Measurements from ENCODE around the gene HPN.
A peak's percentile ranks its signal among the peaks of the same experiment; 100 is the strongest.

The HPN gene

DNA sequence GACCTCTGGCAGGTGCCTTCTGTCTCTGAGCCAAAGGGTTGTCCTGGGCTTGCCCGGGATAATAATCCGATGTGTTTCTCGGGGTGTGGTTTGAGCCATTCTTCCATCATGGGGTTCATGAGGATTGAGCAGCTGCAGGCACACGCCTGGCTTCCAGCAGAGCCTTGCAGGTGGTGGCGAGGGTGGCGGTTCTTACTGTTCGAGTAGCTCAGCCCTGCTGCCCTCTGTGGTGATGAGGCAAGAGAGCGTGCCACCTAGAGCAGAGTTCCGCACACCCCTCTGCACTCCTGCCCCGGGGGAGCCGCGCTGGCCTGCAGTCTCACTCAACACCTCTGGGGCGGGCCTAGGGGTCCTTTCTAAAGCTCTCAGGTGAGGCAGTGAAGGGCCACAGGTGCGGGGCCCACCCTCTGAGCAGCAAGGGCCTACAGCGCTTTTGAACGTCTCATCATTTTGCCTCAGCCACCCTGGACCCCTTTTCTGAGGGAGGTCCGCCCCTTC is 7.5 kb upstream of the HPN start:
- Histone ChIP-seq H3K4me3 (ENCODE audit: control insufficient read depth in 1 of 7, extremely low read depth in 1 of 7, insufficient read depth in 4 of 7, low read depth in 2 of 7, low read length in 6 of 7) (no peak overlapping the region), H3K27ac (ENCODE audit: insufficient read depth in 1 of 2, low read depth in 1 of 2, low read length in 2 of 2, poor library complexity in 1 of 2, severe bottlenecking in 2 of 2) (no peak overlapping the region), H3K9me3 (ENCODE audit: control extremely low read depth in 1 of 5, control insufficient read depth in 4 of 5, insufficient read depth in 2 of 5, low read depth in 1 of 5, low read length in 4 of 5) (no peaks in the 10 kb centered on the region), H3K36me3 (ENCODE audit: control insufficient read depth in 4 of 4, insufficient read depth in 4 of 4, low read length in 3 of 4) (no peaks in the 10 kb centered on the region), H3K4me1 (ENCODE audit: control extremely low read depth in 1 of 4, control insufficient read depth in 4 of 4, insufficient read depth in 4 of 4, low read length in 3 of 4) (peaks cover 4 to 26% (median 19%) of the 10 kb centered on the region in 4 experiments), H3K27me3 (replicated peaks in 2 of 5; ENCODE audit: control insufficient read depth in 4 of 5, insufficient read depth in 5 of 5, low read length in 4 of 5) (peaks cover 0 to 41% (median 10%) of the 10 kb centered on the region in 5 experiments)
- DNase-seq: no peak
- CTCF ChIA-PET: interaction anchor here (1.2 kb wide), 1 partner anchor 12 kb away, joined by 5 read pairs; no protein-coding TSS in a partner anchor
- POLR2A ChIA-PET: no interaction called here
- WGBS (ENCODE audit: insufficient coverage): 96% methylated on average over 14 of the region's 17 CpGs

DNA sequence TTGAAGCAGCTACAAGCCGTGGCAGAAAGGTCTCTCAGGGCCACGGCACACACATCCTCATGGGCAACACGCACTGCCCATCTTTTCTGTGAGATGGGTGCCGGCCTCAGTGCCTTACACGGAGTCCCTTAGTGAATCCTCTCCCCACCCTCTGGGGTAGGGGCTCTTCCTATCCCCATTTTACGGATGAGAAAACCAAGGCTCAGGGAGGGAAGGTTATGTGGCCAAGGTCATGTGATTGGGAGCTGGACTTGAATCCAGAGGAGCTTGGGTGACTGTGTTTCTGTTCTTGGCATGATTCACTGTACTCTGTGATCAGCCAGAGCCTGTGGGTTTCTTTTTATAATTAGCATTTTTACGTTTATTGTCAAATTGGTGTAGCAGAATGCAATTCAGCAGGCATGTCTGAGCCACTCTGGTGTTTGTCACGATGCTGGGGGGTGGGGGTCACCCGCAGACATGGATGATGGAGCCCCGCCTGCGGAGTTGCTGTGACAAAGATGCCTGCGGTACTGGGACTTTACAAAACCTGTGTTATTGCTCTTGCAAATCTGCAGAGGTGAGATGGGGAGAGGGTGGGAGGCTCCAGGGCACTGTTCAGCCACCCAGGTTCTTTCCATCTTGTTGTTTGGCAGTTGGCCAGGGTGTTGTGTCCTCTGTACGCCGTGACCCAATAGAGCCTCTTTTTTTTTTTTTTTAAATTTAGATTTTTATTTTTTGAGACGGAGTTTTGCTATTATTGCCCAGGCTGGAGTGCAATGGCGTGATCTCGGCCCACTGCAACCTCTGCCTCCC is 6.7 kb upstream of the HPN start:
- ChIA-PET POLR2A (no interaction called here), CTCF (interaction anchor here (1.2 kb wide), 1 partner anchor 12 kb away, joined by 5 read pairs; no protein-coding TSS in a partner anchor)
- peaks cover 4 to 31% (median 25%) of the 10 kb centered on the region in 4 experiments for H3K4me1 ChIP-seq (ENCODE audit: control extremely low read depth in 1 of 4, control insufficient read depth in 4 of 4, insufficient read depth in 4 of 4, low read length in 3 of 4)
- peak overlapping the region in 2 of 7 experiments; percentile 10 to 11 for H3K4me3 ChIP-seq (ENCODE audit: control insufficient read depth in 1 of 7, extremely low read depth in 1 of 7, insufficient read depth in 4 of 7, low read depth in 2 of 7, low read length in 6 of 7)
- peaks cover 0 to 34% (median 10%) of the 10 kb centered on the region in 5 experiments for H3K27me3 ChIP-seq (replicated peaks in 2 of 5; ENCODE audit: control insufficient read depth in 4 of 5, insufficient read depth in 5 of 5, low read length in 4 of 5)
- DNase-seq: no peak
- 98% methylated on average over 11 of the region's 17 CpGs for WGBS (ENCODE audit: insufficient coverage)
- H3K36me3 ChIP-seq (ENCODE audit: control insufficient read depth in 4 of 4, insufficient read depth in 4 of 4, low read length in 3 of 4): no peaks in the 10 kb centered on the region
- H3K27ac ChIP-seq (ENCODE audit: insufficient read depth in 1 of 2, low read depth in 1 of 2, low read length in 2 of 2, poor library complexity in 1 of 2, severe bottlenecking in 2 of 2): no peak overlapping the region
- H3K9me3 ChIP-seq (ENCODE audit: control extremely low read depth in 1 of 5, control insufficient read depth in 4 of 5, insufficient read depth in 2 of 5, low read depth in 1 of 5, low read length in 4 of 5): no peaks in the 10 kb centered on the region

DNA sequence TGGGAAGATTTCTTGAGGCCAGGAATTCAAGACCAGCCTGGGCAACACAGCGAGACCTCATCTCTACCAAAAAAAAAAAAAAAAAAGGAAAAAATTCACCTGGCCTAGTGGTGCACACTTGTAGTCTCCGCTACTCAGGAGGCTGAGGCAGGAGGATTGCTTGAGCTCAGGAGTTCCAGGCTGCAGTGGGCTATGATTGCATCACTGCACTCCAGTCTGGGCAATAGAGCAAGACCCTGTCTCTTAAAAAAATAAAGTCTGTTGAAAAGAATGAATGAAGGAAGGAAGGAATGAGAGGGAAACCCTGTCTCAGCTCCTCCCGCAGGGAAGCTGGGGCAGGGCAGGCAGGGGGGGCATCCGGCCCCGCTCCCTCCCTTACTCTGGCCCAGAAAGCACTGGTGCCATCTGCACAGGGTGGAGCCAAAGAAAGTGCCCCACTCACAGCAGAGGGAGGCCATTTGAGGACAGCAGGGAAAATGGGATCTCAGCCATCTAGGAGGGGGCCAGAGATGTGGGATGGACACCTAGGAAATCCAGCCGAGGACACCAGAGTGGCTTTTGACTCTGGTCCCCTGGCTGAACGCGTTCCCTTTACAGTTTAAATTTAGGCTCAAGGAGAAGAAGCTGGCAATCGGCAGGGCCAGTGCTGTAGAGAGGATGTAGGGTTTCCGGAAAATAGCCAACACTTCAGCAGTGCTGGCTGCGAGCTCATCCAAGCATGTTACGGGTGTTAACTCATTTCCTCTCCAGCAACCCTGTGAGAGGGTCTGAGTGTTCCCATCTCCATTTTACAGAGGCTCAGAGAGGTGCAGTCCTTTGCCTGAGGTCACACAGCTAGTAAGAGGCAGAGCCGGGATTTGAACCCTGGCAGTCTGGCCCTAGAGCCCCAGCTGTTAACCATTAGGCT is 3.6 kb upstream of the HPN start:
- CTCF ChIA-PET: interaction anchor here (0.7 to 2.3 kb wide), 9 partner anchors 8 to 70 kb away, joined by 3 to 9 read pairs (median 3); no protein-coding TSS in a partner anchor
- peak in 2 of 3 donors; percentile 82 to 89 for DNase-seq
- H3K27me3 ChIP-seq (replicated peaks in 2 of 5; ENCODE audit: control insufficient read depth in 4 of 5, insufficient read depth in 5 of 5, low read length in 4 of 5): peaks cover 0 to 6% (median 2%) of the 10 kb centered on the region in 5 experiments
- peaks cover 4 to 48% (median 45%) of the 10 kb centered on the region in 4 experiments for H3K4me1 ChIP-seq (ENCODE audit: control extremely low read depth in 1 of 4, control insufficient read depth in 4 of 4, insufficient read depth in 4 of 4, low read length in 3 of 4)
- 15% methylated on average over 11 of the region's 13 CpGs for WGBS (ENCODE audit: insufficient coverage)
- POLR2A ChIA-PET: interaction anchor here (0.6 to 0.7 kb wide), 2 partner anchors 12 to 65 kb away, joined by 3 read pairs; no protein-coding TSS in a partner anchor
- no peak overlapping the region for H3K27ac ChIP-seq (ENCODE audit: insufficient read depth in 1 of 2, low read depth in 1 of 2, low read length in 2 of 2, poor library complexity in 1 of 2, severe bottlenecking in 2 of 2)
- H3K9me3 ChIP-seq (ENCODE audit: control extremely low read depth in 1 of 5, control insufficient read depth in 4 of 5, insufficient read depth in 2 of 5, low read depth in 1 of 5, low read length in 4 of 5): no peaks in the 10 kb centered on the region
- H3K4me3 ChIP-seq (ENCODE audit: control insufficient read depth in 1 of 7, extremely low read depth in 1 of 7, insufficient read depth in 4 of 7, low read depth in 2 of 7, low read length in 6 of 7): no peak overlapping the region
- no peaks in the 10 kb centered on the region for H3K36me3 ChIP-seq (ENCODE audit: control insufficient read depth in 4 of 4, insufficient read depth in 4 of 4, low read length in 3 of 4)

DNA sequence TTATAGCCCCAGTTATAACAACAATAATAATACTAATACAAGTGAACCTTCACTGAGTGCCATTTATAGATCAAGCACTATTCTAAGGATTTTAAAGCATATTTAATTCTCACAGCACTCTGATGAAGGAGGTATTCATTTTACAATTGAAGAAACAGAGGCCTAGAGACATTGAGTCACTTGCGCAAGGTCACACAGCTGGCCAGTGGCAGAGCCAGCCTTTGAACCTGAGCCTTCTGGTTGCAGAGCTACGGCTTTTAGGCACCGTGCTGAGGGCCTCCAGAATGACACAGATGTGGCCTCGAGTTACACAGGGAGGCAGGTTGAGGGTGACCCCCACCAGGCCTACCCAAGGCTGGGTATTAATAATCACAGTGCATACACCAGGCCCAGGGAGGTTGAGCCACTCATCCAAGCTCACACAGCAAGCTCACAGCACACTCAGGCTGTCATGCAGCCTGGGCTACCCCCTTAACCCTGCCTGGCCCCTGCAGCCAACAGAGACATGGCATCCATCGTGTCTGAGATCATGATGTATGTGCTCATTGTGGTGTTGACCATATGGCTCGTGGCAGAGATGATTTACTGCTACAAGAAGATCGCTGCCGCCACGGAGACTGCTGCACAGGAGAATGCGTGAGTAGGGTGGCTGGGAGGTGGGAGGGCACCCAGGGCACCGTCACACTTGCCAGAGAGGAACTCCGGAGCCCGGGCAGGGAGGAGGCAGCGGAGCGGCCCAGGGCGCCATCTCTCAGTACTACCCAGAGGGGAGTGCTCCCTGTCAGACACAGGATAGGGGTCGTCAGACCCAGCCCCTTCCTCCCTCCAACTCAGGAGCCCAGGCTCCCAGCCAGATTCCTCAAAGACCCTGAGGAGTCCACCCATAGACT is 2.7 kb upstream of the HPN start:
- Histone ChIP-seq H3K27ac (ENCODE audit: insufficient read depth in 1 of 2, low read depth in 1 of 2, low read length in 2 of 2, poor library complexity in 1 of 2, severe bottlenecking in 2 of 2) (no peak overlapping the region), H3K4me1 (ENCODE audit: control extremely low read depth in 1 of 4, control insufficient read depth in 4 of 4, insufficient read depth in 4 of 4, low read length in 3 of 4) (peaks cover 4 to 49% (median 48%) of the 10 kb centered on the region in 4 experiments), H3K36me3 (ENCODE audit: control insufficient read depth in 4 of 4, insufficient read depth in 4 of 4, low read length in 3 of 4) (no peaks in the 10 kb centered on the region), H3K9me3 (ENCODE audit: control extremely low read depth in 1 of 5, control insufficient read depth in 4 of 5, insufficient read depth in 2 of 5, low read depth in 1 of 5, low read length in 4 of 5) (no peaks in the 10 kb centered on the region), H3K27me3 (replicated peaks in 2 of 5; ENCODE audit: control insufficient read depth in 4 of 5, insufficient read depth in 5 of 5, low read length in 4 of 5) (no peaks in the 10 kb centered on the region), H3K4me3 (ENCODE audit: control insufficient read depth in 1 of 7, extremely low read depth in 1 of 7, insufficient read depth in 4 of 7, low read depth in 2 of 7, low read length in 6 of 7) (peak overlapping the region in 3 of 7 experiments; percentile 34 to 74 (median 61))
- CTCF ChIA-PET: interaction anchor here (0.9 to 2.3 kb wide), 7 partner anchors 7 to 69 kb away, joined by 3 to 8 read pairs (median 3); no protein-coding TSS in a partner anchor
- DNase-seq: peak; percentile 70 to 94 (median 90)
- POLR2A ChIA-PET: interaction anchor here (0.6 to 0.9 kb wide), 2 partner anchors 13 to 27 kb away, joined by 3 read pairs; no protein-coding TSS in a partner anchor
- 35% methylated on average over 11 of the region's 17 CpGs for WGBS (ENCODE audit: insufficient coverage)

DNA sequence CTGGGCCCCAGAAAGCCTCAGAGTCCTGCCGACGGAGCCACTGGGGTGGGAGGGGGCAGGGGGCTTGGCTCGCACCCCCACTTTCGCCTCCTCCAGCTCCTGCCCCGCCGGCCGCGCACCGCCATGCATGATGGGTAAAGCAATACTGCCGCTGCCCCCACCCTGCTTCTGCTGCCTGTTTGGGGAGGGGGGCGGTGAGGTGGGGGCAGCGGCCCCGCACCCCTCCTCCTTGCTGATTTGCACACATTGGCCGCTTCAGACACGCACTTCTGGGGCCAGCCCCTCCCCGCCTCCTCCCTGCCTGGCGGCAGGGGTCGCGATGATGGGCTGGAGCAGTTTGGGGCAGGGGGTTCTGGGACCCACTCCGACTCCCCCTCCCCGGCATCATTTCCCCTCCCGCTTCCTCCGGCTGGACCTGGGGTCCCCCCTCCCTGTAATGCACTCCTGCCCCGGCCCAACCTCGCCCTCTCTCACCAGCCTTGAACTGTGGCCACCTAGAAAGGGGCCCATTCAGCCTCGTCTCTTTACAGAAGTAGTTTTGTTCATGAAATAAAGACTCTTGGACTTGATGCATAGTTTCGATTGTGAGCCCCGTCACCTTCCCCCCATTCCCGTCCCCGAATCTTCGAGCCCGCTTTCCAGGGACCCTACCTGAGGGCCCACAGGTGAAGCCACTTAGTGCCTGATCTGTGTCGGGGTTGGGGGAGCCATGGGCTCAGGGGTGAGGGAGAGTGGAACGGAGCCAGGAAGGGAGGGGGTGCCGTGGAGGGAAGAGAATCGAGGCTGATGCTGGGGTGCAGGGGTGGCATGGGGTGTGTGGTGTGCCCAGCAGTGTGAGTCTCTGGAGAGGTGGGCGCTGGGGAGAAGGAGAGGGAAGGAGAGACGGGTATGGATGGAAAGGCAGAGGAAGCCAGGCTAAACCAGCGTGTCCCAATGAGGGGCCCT is 1.4 kb upstream of the HPN start:
- 1% methylated on average over 28 of the region's 39 CpGs for WGBS (ENCODE audit: insufficient coverage)
- Histone ChIP-seq H3K27ac (ENCODE audit: insufficient read depth in 1 of 2, low read depth in 1 of 2, low read length in 2 of 2, poor library complexity in 1 of 2, severe bottlenecking in 2 of 2) (peak overlapping the region in 1 of 2 experiments; percentile 19), H3K4me1 (ENCODE audit: control extremely low read depth in 1 of 4, control insufficient read depth in 4 of 4, insufficient read depth in 4 of 4, low read length in 3 of 4) (peaks cover 4 to 59% (median 56%) of the 10 kb centered on the region in 4 experiments), H3K9me3 (ENCODE audit: control extremely low read depth in 1 of 5, control insufficient read depth in 4 of 5, insufficient read depth in 2 of 5, low read depth in 1 of 5, low read length in 4 of 5) (no peaks in the 10 kb centered on the region), H3K27me3 (replicated peaks in 2 of 5; ENCODE audit: control insufficient read depth in 4 of 5, insufficient read depth in 5 of 5, low read length in 4 of 5) (no peaks in the 10 kb centered on the region), H3K4me3 (ENCODE audit: control insufficient read depth in 1 of 7, extremely low read depth in 1 of 7, insufficient read depth in 4 of 7, low read depth in 2 of 7, low read length in 6 of 7) (peak overlapping the region in 6 of 7 experiments; percentile 32 to 74 (median 48)), H3K36me3 (ENCODE audit: control insufficient read depth in 4 of 4, insufficient read depth in 4 of 4, low read length in 3 of 4) (no peaks in the 10 kb centered on the region)
- DNase-seq: peak in 2 of 3 donors; percentile 48 to 63
- CTCF ChIA-PET: no interaction called here
- POLR2A ChIA-PET: interaction anchor here (0.9 kb wide), 1 partner anchor 28 kb away, joined by 3 read pairs; no protein-coding TSS in a partner anchor
